Testis (tissue), 3 donors: ENCODE measurements around the gene MYO18B. TPM values are rescaled to one million over a fixed set of nuclear protein-coding genes. Genes with fewer than 3 reads are reported as not detected.

Experiments used
- DNase-seq: peaks from one replicate; pipeline ENCODE4 v3.0.0-alpha.2; 2019
- H3K27ac ChIP-seq, 2 donors: fragments of 200-600 bp; sonication (generic); one replicate each; pipeline ENCODE4 v1.5.1; 2019
- H3K27me3 ChIP-seq: fragments of 200-600 bp; sonication (generic); one replicate; pipeline ENCODE4 v1.5.1; 2019
- H3K36me3 ChIP-seq: fragments of 200-600 bp; sonication (generic); one replicate; pipeline ENCODE4 v1.5.1; 2017; ENCODE audit warnings: low read depth; ENCODE audit errors: missing control alignments
- H3K4me1 ChIP-seq: fragments of 200-600 bp; sonication (generic); one replicate; pipeline ENCODE4 v1.5.1; 2019
- H3K4me3 ChIP-seq, 2 donors: fragments of 200-600 bp; sonication (generic); one replicate each; pipeline ENCODE4 v1.5.1; 2017 to 2019
- H3K9me3 ChIP-seq: fragments of 200-600 bp; sonication (generic); one replicate; pipeline ENCODE4 v1.5.1; 2017
- POLR2A ChIP-seq: fragments of 450-650 bp; IDR thresholded peaks from one replicate; pipeline ENCODE4 v1.6.1; 2017; ENCODE audit warnings: antibody characterized with exemption, mild to moderate bottlenecking, moderate library complexity
- WGBS, 2 donors: methylation state at CpG; one replicate each; pipeline ENCODE4 v1.1.5; 2018; 5-methylcytosine and 5-hydroxymethylcytosine counted together
- intact Hi-C: fragments of 100-400 bp; cut with DNase I; formaldehyde crosslinking; loops from one replicate; pipeline ENCODE4 v1.15.1; 2023; ENCODE audit warnings: low total_unique reads
- polyA plus RNA-seq: library from polyadenylated mRNA; stranded (reverse); fragments of 350-450 nt; fragmentation: Illumina TruSeq; extraction: RNeasy Lipid Tissue Mini Kit (QIAGEN cat#74804); gene quantifications from one replicate; pipeline ENCODE4 v1.2.3, GENCODE V29; 2014; ENCODE audit warnings: low read depth, low replicate concordance; ENCODE audit not compliant: insufficient read depth
- total RNA-seq, 2 donors: library from RNA; depleted of rRNA; stranded (reverse); fragments of >200 nt; gene quantifications; one replicate each; pipeline ENCODE4 v1.2.3, GENCODE V29; 2016
- TF ChIP-seq, protein P1 (sequence below), 3 experiments: fragments of 450-650 bp in 2 of 3; fragments of 200-600 bp in 1 of 3; sonication (generic) in 1 of 3; IDR thresholded peaks; one replicate each; pipeline ENCODE4 v1.5.1; 2016 to 2019; ENCODE audit warnings: antibody characterized with exemption in 3 of 3, mild to moderate bottlenecking in 2 of 3, moderate library complexity in 1 of 3

The MYO18B gene
- total and polyA plus RNA-seq, 3 donors from 2014 or later, result 23.6 to 40.3 (median 28.6) TPM

DNA sequence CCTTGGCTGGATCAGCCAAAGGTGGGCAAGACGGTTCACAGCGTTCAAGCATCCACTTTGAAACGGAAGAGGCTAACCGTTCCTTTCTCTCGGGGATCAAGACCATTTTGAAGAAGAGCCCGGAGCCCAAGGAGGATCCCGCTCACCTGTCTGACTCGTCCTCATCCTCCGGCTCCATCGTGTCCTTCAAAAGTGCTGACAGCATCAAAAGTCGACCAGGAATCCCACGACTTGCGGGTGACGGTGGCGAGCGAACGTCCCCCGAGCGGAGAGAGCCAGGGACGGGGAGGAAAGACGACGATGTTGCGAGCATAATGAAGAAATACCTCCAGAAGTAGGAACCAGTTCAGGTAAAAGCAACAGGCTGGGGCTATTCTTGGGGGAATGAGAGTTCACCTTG is 285.4 kb downstream of the MYO18B start:
- 92 to 93% methylated on average over 23 of the region's 23 CpGs for WGBS, 2 donors
- H3K4me3 ChIP-seq, result no peak overlapping the region
- DNase-seq, result no peak
- no peak overlapping the region for H3K27ac ChIP-seq
- H3K9me3 ChIP-seq, result no peaks in the 10 kb centered on the region
- no peaks in the 10 kb centered on the region for H3K27me3 ChIP-seq
- intact Hi-C loops, result no loop called here
- TF ChIP-seq, protein P1, sequence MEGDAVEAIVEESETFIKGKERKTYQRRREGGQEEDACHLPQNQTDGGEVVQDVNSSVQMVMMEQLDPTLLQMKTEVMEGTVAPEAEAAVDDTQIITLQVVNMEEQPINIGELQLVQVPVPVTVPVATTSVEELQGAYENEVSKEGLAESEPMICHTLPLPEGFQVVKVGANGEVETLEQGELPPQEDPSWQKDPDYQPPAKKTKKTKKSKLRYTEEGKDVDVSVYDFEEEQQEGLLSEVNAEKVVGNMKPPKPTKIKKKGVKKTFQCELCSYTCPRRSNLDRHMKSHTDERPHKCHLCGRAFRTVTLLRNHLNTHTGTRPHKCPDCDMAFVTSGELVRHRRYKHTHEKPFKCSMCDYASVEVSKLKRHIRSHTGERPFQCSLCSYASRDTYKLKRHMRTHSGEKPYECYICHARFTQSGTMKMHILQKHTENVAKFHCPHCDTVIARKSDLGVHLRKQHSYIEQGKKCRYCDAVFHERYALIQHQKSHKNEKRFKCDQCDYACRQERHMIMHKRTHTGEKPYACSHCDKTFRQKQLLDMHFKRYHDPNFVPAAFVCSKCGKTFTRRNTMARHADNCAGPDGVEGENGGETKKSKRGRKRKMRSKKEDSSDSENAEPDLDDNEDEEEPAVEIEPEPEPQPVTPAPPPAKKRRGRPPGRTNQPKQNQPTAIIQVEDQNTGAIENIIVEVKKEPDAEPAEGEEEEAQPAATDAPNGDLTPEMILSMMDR (IDR thresholded peaks at IDR 0.05), result no peak
- no peak for TF ChIP-seq POLR2A
- H3K36me3 ChIP-seq, result no peaks in the 10 kb centered on the region
- H3K4me1 ChIP-seq, result no peaks in the 10 kb centered on the region

DNA sequence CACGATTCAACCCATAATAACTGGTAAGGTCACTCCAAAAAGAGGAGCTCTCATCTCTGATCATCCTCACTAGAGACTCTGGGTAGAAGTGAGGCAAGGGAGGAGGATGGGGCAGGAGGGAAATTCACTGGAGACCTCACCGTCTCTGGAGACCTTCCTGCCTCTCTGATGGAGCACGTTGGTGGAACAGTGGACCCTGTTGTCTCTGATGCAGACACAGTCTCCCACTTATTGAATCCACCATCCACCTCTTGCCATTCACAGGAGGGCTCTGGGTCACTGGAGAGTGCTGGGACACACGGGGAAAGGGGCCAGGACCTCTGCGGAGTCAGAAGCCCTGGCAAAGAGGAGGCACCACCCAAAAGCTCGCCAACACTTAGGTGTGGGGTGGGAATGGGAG is 289.7 kb downstream of the MYO18B start:
- H3K4me1 ChIP-seq, result no peaks in the 10 kb centered on the region
- intact Hi-C loops, result no loop called here
- 86 to 88% methylated on average over 6 of the region's 6 CpGs for WGBS, 2 donors
- no peak overlapping the region for H3K27ac ChIP-seq
- no peak for DNase-seq
- no peaks in the 10 kb centered on the region for H3K27me3 ChIP-seq
- H3K36me3 ChIP-seq, result no peaks in the 10 kb centered on the region
- H3K9me3 ChIP-seq, result no peaks in the 10 kb centered on the region
- no peak overlapping the region for H3K4me3 ChIP-seq
- TF ChIP-seq, protein P1 (IDR thresholded peaks at IDR 0.05), result no peak
- no peak for TF ChIP-seq POLR2A

DNA sequence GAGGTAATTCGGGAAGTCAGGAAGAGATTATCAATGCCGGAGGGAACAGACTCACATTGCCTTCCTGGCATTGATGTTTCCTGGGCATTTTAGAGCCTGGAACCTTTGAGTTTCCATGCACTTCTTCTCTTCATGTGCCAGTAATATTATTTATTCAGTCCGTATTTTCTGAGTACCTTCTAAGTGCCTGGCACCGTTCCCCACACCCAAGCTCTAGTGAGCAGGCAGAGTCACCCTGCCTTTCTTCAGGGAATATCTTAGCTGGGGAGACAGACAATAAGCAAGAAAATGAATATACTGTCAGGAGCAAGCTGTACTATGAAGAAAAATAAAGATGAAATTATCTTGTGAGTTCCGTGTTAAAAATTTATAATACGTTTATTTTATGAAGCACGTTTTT is 291.1 kb downstream of the MYO18B start:
- Histone ChIP-seq H3K4me3 (no peak overlapping the region), H3K36me3 (no peaks in the 10 kb centered on the region), H3K27ac (no peak overlapping the region), H3K27me3 (no peaks in the 10 kb centered on the region), H3K9me3 (no peaks in the 10 kb centered on the region), H3K4me1 (no peaks in the 10 kb centered on the region)
- 84 to 86% methylated on average over 7 of the region's 7 CpGs for WGBS, 2 donors
- DNase-seq, result no peak
- no peak for TF ChIP-seq POLR2A
- TF ChIP-seq, protein P1 (IDR thresholded peaks at IDR 0.05), result no peak
- intact Hi-C loops, result no loop called here

DNA sequence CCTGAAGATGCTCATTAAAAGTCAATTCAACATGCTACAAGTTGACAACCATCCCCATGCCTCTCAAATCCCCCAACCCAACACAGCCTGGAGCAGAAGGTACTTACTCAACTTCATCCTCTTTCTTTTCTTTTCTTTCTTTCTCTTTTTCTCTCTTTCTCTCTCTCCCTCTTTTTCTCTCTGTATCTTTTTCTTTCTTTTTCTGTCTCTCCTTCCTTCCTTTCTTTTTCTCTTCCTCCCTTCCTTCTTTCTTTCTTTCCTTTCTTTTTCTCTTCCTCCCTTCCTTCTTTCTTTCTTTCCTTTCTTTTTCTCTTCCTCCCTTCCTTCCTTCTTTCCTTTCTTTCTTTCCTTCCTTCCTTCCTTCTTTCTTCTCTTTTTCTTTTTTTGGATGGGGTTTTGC is 291.6 kb downstream of the MYO18B start:
- H3K9me3 ChIP-seq, result no peaks in the 10 kb centered on the region
- H3K4me1 ChIP-seq, result no peaks in the 10 kb centered on the region
- H3K4me3 ChIP-seq, result no peak overlapping the region
- no peak for TF ChIP-seq POLR2A
- intact Hi-C loops, result no loop called here
- no peak for DNase-seq
- no peaks in the 10 kb centered on the region for H3K36me3 ChIP-seq
- H3K27me3 ChIP-seq, result no peaks in the 10 kb centered on the region
- H3K27ac ChIP-seq, result no peak overlapping the region

DNA sequence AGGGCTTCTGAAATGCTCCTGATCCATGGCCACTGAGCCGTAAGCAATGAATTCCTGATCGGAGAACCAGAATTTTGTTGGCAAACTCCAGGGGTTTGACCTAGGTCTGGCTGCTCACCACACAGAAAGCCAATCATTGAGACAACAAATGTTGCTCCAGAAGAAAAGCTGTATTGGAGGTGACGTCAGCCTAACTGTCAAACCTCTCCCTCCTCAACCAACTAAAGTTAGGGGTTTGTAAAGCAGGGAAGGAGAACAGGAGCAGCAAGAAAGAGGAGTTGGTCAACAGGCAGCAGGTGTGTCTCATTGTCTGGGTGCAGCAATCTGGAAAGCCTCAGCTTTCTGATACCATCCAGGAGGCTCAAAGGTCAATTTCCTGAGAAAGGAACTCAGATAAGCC is 293.5 kb downstream of the MYO18B start:
- Histone ChIP-seq H3K27me3 (no peaks in the 10 kb centered on the region), H3K36me3 (no peaks in the 10 kb centered on the region), H3K4me3 (no peak overlapping the region), H3K27ac (no peak overlapping the region), H3K9me3 (no peaks in the 10 kb centered on the region), H3K4me1 (no peaks in the 10 kb centered on the region)
- TF ChIP-seq, protein P1 (IDR thresholded peaks at IDR 0.05), result no peak
- TF ChIP-seq POLR2A, result no peak
- no peak for DNase-seq
- WGBS, 2 donors, result 83 to 94% methylated on average over 3 of the region's 3 CpGs
- intact Hi-C loops, result no loop called here
